Transverse colon (tissue), 3 donors: ENCODE results near the gene GLYR1.

ENCODE experiments used
- EP300 ChIP-seq: sonication (generic); formaldehyde crosslinking; IDR thresholded peaks from one replicate; pipeline ENCODE4 v1.6.1; 2017; ENCODE audit warnings: antibody characterized with exemption, low read depth
- TF ChIP-seq, protein P1 (sequence below), 5 experiments: fragments of 200-600 bp in 3 of 5; fragments of 450-650 bp in 2 of 5; sonication (generic) in 3 of 5; IDR thresholded peaks; 1 replicate in 2 of 5; 2 replicates in 3 of 5; pipeline ENCODE4 v1.5.1; 2016 to 2017; ENCODE audit warnings: antibody characterized with exemption in 5 of 5, inconsistent platforms in 3 of 5, mild to moderate bottlenecking in 2 of 5, moderate library complexity in 1 of 5

DNA sequence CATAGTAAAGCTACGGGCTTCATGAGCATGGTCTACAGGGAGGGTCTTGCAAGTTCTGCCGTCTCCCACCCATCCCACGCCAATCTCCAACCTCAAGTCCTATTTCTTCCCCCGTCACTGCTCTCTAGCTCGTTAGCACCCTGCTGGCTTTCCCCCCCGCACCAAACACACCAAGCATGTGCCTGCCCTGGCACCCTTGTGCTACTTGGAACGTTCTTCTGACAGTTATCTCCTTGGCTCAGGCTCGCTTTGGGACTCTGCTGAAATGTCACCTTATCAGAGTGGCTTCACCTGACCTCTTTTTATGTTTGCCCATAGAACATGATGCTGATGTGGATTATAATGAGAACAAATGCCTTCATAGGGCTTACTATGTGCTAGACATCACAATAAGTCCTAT is 21.9 kb downstream of the GLYR1 start:
- TF ChIP-seq, protein P1, sequence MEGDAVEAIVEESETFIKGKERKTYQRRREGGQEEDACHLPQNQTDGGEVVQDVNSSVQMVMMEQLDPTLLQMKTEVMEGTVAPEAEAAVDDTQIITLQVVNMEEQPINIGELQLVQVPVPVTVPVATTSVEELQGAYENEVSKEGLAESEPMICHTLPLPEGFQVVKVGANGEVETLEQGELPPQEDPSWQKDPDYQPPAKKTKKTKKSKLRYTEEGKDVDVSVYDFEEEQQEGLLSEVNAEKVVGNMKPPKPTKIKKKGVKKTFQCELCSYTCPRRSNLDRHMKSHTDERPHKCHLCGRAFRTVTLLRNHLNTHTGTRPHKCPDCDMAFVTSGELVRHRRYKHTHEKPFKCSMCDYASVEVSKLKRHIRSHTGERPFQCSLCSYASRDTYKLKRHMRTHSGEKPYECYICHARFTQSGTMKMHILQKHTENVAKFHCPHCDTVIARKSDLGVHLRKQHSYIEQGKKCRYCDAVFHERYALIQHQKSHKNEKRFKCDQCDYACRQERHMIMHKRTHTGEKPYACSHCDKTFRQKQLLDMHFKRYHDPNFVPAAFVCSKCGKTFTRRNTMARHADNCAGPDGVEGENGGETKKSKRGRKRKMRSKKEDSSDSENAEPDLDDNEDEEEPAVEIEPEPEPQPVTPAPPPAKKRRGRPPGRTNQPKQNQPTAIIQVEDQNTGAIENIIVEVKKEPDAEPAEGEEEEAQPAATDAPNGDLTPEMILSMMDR (IDR thresholded peaks at IDR 0.05): no peak
- TF ChIP-seq EP300: no peak
